ENCODE results near the gene MYL10. TPM values are rescaled to one million over a fixed set of nuclear protein-coding genes. Genes with fewer than 3 reads are reported as not detected.

Gene MYL10
- total and polyA plus RNA-seq, 2 donors (not counting 3 experiments of a cell fraction or from before 2014, with no cell fraction given), result not detected

- no peaks in the 10 kb centered on the region for H3K9me1 ChIP-seq (replicated peaks; ENCODE audit: control insufficient read depth, extremely low read depth, insufficient read depth, low read length)
- H2AFZ ChIP-seq (ENCODE audit: low read depth, low read length), result no peak overlapping the region
- TF ChIP-seq, protein P1, sequence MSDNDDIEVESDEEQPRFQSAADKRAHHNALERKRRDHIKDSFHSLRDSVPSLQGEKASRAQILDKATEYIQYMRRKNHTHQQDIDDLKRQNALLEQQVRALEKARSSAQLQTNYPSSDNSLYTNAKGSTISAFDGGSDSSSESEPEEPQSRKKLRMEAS (IDR thresholded peaks at IDR 0.05; ENCODE audit: insufficient read depth, insufficient read length), result no peak
- TF ChIP-seq CTCF (IDR thresholded peaks at IDR 0.05; ENCODE audit: extremely low read depth in 1 of 2, insufficient read depth in 1 of 2, low read depth in 1 of 2, low read length in 2 of 2), result no peak
- TF ChIP-seq POLR2AphosphoS5 (IDR thresholded peaks at IDR 0.05; ENCODE audit: insufficient read depth, low read depth, low read length), result no peak
- no peak for TF ChIP-seq EZH2 (IDR thresholded peaks at IDR 0.05; ENCODE audit: borderline replicate concordance, low read depth, low read length, severe bottlenecking)
- TF ChIP-seq FOS (IDR thresholded peaks at IDR 0.05; ENCODE audit: borderline replicate concordance, insufficient read depth, low read length), result no peak
- no peak for TF ChIP-seq MYC (IDR thresholded peaks at IDR 0.05; ENCODE audit: low read depth, low read length)
- no peak for TF ChIP-seq GATA2 (IDR thresholded peaks at IDR 0.05; ENCODE audit: insufficient read depth, insufficient read length, low read depth, low read length)
- no peak for TF ChIP-seq POLR2A (IDR thresholded peaks at IDR 0.05; ENCODE audit: low read depth, low read length)
- no peak for TF ChIP-seq JUN (IDR thresholded peaks at IDR 0.05; ENCODE audit: borderline replicate concordance, insufficient read depth, insufficient read length, low read depth)
- dilution Hi-C loops (cut with MboI; ENCODE audit: extremely low pct_ligation_motif_present, low sequenced_read_pairs) (no loop called here), intact Hi-C loops (cut with micrococcal nuclease) (no loop called here)
- H3K4me2 ChIP-seq (ENCODE audit: insufficient read depth, low read length), result no peak overlapping the region
- H3K79me2 ChIP-seq (ENCODE audit: control insufficient read depth, insufficient read depth, low read length), result no peaks in the 10 kb centered on the region
- no peaks in the 10 kb centered on the region for H3K4me1 ChIP-seq (ENCODE audit: control insufficient read depth, extremely low read depth, insufficient read depth, low read length)
- no peak overlapping the region for H3K27ac ChIP-seq (ENCODE audit: insufficient read depth, low read depth, low read length)
- DNase-seq (ENCODE audit: low read depth, low spot score), result no peak
- no TSS peak for BruUV-seq (replicated peaks)
- peaks cover 4 to 8% of the 10 kb centered on the region in 2 experiments for H3K27me3 ChIP-seq (ENCODE audit: control insufficient read depth in 2 of 2, insufficient read depth in 2 of 2, low read length in 2 of 2)
- H4K20me1 ChIP-seq (replicated peaks; ENCODE audit: control insufficient read depth, extremely low read depth, insufficient read depth, low read length), result no peaks in the 10 kb centered on the region
- no peak overlapping the region for H3K4me3 ChIP-seq (replicated peaks in 1 of 3; ENCODE audit: insufficient read depth in 1 of 3, low read depth in 1 of 3, low read length in 3 of 3)
- ChIA-PET CTCF (interaction anchor here (1.2 kb wide), 1 partner anchor 11 kb away, joined by 3 read pairs; no protein-coding TSS in a partner anchor), POLR2A (no interaction called here)
- H3K36me3 ChIP-seq (ENCODE audit: control insufficient read depth in 2 of 2, extremely low read depth in 1 of 2, insufficient read depth in 2 of 2, low read length in 2 of 2), result no peaks in the 10 kb centered on the region
- no peak for FAIRE-seq
- no peaks in the 10 kb centered on the region for H3K9me3 ChIP-seq (replicated peaks; ENCODE audit: control insufficient read depth, insufficient read depth, low read length)
- no peak overlapping the region for H3K9ac ChIP-seq (replicated peaks; ENCODE audit: extremely low read depth, insufficient read depth, low read length)
These were observed 14.8 kb downstream of the MYL10 start for GRCh38 chr7:101614098-101614938.

Measured in endothelial cell of umbilical vein (primary cell).